Measurements from ENCODE around the gene KLHL22.
"Not testable (repeated sequence)": the region's sequence is repeated elsewhere in the genome, so short reads cannot be mapped to it uniquely, and the experiment has no call there.

KLHL22 gene

DNA sequence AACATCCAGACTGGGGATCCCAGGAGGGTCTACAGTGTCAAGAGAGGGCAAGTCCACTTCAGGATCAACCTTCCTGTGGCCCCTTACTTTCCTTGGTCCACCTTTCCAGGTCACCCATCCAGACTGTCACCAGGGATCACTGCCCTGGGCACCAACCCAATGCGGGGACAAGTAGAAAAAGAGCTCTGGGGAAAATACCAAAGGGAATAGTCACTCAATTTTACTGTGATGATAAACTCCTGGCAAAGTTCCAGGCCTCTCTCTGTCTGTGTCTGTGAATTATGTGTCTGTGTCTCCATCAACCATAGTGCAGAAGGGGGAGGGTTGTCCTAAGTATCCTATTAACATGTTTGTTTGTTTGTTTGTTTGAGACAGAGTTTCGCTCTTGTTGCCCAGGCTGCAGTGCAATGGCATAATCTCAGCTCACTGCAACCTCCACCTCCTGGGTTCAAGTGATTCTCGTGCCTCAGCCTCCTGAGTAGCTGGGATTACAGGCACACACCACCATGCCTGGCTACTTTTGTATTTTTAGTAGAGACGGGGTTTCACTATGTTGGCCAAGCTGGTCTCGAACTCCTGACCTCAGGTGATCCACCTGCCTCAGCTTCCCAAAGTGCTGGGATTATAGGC, 8.8 kb upstream of the KLHL22 start:
- DNase-seq (ENCODE audit: low read depth in 2 of 2), result not testable (repeated sequence)

GRCh38 chr22:20503816-20504215, 8.2 kb upstream of the KLHL22 start:
- DNase-seq (ENCODE audit: low read depth in 2 of 2), result no peak

DNA sequence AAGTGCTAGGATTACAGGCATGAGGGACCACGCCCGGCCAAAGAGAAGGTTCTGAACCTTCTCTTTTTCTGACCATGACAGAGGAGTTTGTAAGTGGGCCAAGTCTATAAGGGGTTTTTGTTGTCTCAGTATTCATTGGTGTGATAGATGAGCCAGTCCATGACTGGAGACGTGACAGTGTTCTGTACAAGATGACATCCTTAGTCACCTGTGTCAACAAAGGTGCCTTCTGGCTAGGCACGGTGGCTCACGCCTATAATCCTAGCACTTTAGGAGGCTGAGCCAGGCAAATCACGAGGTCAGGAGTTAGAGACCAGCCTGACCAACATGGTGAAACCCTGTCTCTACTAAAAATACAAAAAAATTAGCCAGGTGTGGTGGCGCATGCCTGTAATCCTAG, 4.2 kb upstream of the KLHL22 start:
- DNase-seq (ENCODE audit: low read depth in 2 of 2), result no peak

GRCh38 chr22:20498913-20499312, 3.3 kb upstream of the KLHL22 start:
- no peak for DNase-seq (ENCODE audit: low read depth in 2 of 2)

GRCh38 chr22:20497426-20497825, 1.8 kb upstream of the KLHL22 start:
- DNase-seq (ENCODE audit: low read depth in 2 of 2), result no peak

DNA sequence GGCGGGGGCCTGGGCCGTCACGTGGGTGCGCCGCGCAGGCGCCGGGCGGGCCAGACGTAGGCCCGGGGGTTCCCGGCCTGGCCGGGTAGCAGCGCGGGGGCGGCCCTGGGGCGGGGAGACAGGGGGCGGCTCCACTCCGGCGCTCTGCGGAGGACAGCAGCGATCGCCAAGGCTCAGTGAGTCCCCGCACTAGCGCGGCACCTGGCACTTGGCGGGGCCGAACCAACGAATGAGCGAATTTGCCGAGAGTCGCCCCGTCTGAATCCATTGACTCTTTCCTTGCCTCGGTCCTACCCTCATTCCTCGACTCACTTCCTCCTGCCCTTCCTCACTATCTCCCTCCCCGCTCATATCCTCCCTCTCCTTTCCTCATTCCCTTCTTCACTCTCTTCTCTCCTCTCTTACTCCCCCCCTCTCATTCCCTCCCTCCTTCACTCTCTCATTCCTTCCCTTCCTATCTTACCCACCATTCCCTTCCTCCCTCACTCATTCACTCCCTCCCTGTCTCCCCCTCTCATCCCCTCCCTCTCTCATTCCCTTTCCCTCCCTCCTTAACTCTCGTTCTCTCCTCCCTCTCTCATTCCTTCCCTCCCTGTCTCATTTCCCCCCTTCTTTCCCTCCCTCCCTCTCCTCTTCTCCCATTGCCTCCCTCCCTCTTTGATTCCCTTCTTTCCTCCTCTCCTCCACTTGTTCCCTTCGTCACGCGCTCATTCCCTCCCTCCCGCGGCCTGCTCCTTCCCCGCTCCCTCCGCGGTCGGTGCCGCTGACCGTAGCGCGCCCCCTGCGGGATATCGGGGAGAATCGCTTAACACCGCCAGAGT, 476 bp upstream of the KLHL22 start:
- peak; percentile 68 for DNase-seq (ENCODE audit: low read depth in 2 of 2)

DNA sequence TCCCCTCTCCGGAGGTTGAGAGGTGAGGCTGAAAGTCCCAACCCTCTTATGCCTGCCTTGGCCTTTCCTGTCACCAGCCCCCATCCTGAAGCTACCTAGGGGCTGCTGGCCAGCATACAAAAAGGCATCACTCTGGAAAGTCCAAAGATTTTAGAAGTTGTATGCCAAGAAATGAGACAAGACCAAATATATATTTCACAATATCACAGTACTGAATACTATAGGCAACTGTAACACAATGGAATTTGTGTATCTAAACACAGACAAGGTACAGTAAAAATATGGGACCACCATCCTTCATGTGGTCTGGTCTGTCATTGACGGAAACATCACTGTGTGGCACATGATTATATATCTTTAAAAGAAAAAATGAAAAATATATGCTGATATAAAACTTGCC, 4.2 kb downstream of the KLHL22 start:
- DNase-seq (ENCODE audit: low read depth in 2 of 2), result no peak

DNA sequence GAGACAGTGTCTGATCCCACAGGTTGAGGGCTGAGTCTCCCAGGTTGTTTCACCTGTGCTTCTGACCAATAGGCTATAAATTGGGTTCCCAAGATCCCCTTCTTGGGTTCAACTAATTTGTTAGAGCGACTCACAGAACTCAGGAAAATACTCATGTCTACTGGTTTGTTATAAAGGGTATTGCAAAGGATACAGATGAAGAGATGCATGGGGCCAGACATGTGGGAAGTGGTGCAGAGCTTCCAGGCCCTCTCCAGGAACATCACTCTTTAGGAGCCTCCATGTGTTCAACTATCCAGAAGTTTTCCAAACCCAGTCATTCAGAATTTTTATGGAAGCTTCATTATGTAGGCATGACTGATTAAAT, 4.7 kb downstream of the KLHL22 start:
- no peak for DNase-seq (ENCODE audit: low read depth in 2 of 2)

DNA sequence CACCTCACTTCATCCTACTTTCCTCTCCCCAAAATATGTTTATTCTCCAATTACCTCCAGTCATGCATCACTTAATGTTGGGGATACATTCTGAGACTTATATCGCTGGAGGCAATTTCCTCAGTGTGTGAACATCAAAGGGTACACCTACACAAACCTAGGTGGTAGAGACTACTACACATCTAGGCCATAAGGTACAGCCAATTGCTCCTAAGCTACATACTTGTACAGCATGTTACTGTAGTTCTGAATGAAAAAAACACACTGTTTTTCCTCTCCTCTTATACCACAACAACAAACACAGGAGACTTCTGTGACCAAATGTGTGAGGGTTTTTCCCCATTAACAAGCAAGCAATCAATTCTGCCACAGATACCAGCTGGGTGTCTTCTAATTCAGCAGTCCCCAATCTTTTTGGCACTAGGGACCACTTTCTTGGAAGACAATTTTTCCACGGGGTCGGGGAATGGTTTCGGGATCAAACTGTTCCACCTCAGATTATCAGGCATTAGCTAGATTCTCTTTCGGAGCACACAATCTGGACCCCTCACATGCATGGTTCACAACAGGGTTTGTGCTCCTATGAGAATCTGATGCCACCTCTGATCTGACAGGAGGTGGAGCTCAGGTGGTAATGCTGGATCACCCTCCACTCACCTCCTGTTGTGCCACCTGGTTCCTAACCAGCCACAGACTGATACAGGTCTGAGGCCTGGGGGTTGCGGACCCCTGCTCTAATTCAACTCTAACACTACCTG, 5.2 kb downstream of the KLHL22 start:
- DNase-seq (ENCODE audit: low read depth in 2 of 2), result no peak

GRCh38 chr22:20488946-20489345, 6.6 kb downstream of the KLHL22 start:
- DNase-seq (ENCODE audit: low read depth in 2 of 2), result no peak

- DNase-seq (ENCODE audit: low read depth in 2 of 2), result no peak
Observed at GRCh38 chr22:20487715-20488114, 7.9 kb downstream of the KLHL22 start.

GRCh38 chr22:20486229-20486628, 9.4 kb downstream of the KLHL22 start:
- DNase-seq (ENCODE audit: low read depth in 2 of 2), result no peak

GRCh38 chr22:20484948-20485683, 10.5 kb downstream of the KLHL22 start:
- DNase-seq (ENCODE audit: low read depth in 2 of 2), result no peak

DNA sequence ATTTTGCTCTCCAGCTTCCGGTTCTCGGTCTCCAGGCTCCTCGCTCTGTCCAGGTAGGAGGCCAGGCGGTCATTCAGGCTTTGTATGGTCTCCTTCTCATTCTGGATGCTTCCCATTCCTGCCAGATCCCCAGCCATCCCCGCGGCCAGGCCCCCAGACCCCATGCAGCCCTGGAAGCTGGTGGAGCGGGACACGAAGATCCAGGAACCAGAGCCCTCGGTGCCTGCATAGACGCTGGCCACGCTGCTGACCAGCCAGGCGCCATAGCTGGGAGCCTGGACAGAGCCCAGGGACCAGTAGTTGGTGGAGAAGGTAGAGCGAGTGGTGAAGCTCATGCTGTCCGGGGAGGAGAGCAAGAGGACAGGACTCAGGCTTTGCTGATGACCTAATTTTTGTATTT, 11.8 kb downstream of the KLHL22 start:
- no peak for DNase-seq (ENCODE audit: low read depth in 2 of 2)

- DNase-seq (ENCODE audit: low read depth in 2 of 2), result not testable (repeated sequence)
Observed at GRCh38 chr22:20483143-20483506, 12.5 kb downstream of the KLHL22 start.

DNA sequence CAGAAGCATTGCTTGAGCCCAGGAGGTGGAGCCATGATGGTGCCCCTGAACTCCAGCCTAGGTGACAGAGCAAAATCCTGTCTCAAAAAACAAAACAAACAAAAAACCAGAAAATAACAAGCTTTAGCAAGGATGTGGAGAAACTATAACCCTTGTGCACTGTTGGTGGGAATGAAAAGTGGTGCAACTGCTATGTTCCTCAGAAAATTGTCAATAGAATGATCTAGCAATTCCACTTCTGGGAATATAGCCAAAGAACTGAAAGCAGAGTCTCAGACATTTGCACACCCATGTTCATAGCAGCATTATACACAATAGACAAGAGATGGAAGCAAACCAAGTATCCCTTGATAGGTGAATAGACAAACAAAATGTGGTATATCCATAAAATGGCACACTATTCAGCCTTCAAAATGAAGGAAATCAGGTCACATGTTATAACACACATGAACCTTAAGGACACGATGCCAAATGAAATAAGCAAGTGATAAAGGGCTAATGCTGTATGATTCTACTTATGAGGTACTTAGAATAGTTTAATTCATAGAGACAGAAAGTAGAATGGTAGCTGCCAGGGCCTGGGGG, 15.9 kb downstream of the KLHL22 start:
- DNase-seq (ENCODE audit: low read depth in 2 of 2), result no peak

GRCh38 chr22:20478059-20478458, 17.5 kb downstream of the KLHL22 start:
- not testable (repeated sequence) for DNase-seq (ENCODE audit: low read depth in 2 of 2)

DNA sequence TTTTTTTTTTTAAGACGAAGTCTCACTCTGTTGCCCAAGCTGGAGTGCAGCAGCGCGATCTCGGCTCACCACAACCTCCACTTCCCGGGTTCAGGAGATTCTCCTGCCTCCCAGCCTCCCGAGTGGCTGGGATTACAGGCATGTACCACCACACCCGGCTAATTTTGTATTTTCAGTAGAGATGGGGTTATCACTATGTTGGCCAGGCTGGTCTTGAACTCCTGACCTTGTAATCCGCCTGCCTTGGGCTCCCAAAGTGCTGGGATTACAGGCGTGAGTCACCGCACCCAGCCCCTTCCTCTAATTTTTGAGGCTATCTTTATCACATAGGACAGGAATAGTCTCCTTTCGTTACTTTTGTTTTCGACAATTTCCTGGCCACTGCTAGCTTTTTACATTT, 20.0 kb downstream of the KLHL22 start:
- DNase-seq (ENCODE audit: low read depth in 2 of 2), result not testable (repeated sequence)

DNA sequence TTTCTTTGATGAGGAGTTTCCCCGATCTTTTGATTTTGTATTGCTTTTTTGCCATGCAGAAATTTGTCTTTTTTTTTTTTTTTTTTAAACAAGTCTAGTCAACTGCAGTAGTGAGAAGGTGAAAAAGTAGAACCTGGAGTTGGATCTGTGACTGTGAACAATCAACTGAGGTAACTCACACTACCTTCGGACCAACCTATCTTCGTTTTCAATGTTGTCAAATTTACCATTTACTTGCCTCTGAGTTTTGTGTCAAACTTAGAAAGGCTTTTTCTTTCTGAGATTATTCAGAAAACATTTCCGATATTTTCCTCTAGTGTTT, 20.5 kb downstream of the KLHL22 start:
- DNase-seq (ENCODE audit: low read depth in 2 of 2), result no peak

DNA sequence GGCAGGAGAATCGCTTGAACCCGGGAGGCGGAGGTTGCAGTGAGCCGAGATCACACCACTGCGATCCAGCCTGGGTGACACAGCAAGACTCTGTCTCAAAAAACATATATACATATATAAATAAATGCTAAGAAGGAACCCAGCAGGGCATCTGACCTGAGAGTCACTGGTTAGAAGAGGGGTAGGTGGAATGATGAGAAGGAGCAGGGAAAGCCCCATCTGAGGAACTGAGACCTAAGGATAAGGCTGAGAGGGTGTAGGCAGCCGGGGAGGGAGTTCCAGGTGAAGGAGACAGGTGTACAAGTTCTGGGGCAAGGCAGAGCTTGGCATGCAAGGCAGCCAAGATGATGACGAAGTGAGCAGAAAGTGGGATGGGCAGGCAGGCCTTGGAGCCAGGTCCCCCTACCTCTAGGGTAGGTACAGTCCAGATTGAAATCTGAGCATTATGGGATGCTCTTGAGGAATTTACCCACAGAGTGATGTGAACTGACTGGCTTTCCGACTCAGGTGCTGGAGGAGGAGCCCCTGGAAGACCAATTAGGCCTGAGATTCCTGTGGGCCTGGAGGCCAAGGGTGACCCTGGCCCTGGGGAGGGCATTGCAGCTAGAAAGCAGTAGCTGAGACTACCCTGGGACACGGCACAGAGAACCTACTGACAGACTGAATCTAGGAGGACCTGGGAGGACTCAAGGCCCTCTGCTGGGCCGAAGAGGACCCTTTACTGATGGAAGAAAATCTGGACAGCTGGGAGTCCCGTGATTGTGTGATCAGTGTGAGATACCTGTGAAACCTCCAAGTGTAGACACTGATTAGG, 22.8 kb downstream of the KLHL22 start:
- no peak for DNase-seq (ENCODE audit: low read depth in 2 of 2)
